ENCODE measurements around the gene COX14.
A peak's percentile ranks its signal among the peaks of the same experiment; 100 is the strongest.

Gene COX14

GRCh38 chr12:50085615-50086072 is 26.4 kb upstream of the COX14 start:
- DNase-seq: no peak

DNA sequence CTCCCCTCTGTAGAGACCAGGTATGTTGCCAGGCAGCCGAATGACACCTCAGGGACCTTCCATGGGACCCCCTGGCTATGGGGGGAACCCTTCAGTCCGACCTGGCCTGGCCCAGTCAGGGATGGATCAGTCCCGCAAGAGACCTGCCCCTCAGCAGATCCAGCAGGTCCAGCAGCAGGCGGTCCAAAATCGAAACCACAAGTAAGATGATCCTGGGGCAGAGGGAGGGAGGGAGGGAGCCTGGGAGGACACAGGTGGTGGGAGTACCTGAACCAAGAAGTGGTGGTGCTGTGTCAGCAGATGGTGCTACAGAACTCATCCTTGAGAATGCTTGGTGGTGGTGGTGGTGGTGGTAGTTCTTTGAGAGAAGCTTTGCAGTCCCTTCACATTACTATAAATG is 25.9 kb upstream of the COX14 start:
- no peak for DNase-seq

DNA sequence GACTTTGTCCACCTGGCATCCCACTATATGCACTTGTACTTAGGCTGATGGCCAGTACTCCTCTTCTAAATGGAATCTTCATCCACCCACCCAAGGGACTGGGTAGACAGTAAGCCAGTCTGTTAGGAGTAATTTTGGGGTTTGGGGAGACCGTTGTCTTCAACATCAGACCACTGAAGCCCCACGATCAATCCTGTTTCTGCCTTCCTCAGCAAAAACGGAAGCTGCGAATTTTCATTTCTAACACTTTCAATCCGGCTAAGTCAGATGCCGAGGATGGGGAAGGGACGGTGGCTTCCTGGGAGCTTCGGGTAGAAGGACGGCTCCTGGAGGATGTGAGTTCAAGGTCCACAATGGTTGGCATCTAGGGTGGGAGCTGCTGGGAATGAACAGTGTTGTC is 24.9 kb upstream of the COX14 start:
- DNase-seq: no peak

DNA sequence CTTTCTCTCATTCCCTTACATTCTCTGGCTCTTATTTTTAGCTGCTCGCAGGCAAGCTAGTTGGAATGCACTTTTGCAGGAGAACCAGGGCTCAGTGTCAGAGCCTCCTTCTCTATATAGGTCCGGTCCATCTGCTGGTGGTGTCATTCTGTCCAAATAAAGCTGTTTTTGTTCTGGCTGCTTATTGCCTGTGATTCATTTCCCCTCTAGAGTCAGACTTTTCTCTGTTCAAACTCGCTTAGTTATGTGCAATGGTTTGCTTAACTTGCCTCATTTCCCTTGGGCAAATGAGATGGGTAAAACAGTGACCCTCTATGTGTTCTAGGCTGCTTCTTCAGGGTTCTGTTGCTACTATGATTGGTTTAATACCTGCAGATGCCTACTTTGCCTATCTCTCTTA is 24.0 kb upstream of the COX14 start:
- no peak for DNase-seq

GRCh38 chr12:50088577-50089335 is 23.3 kb upstream of the COX14 start:
- DNase-seq: peak; percentile 51

DNA sequence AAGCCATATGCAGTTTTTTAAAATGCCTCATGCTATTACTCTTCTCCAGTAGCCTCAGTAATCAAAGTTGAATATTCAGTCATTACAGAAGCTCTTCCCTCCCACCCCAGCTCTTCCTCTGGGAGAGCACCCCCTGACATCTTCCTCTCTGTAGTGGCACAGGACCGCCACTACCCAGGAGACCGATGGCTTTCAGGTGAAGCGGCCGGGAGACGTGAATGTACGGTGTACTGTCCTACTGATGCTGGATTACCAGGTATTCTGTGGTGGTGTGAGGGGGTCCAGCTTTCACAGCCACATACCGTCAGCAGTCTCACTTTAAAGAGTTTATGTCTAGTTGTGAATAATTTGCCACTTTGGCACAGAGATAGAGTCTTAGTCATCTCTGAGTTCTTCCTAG is 22.3 kb upstream of the COX14 start:
- no peak for DNase-seq

DNA sequence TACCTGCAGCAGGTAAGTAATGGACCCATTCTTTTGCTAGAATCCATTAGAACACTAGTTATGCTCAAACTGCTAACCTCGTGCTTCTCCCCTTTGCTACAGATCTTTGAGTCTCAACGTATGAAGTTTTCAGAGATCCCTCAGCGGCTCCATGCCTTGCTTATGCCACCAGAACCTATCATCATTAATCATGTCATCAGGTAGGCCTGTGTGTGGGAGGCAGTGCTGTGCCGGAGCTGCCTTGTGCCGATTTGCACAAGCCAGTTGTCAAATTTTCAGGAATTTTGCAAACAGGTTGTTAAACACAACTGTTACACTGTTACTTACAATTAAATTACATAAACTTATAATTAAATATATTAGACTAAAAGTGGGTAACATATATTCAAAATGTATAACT is 21.6 kb upstream of the COX14 start:
- no peak for DNase-seq

DNA sequence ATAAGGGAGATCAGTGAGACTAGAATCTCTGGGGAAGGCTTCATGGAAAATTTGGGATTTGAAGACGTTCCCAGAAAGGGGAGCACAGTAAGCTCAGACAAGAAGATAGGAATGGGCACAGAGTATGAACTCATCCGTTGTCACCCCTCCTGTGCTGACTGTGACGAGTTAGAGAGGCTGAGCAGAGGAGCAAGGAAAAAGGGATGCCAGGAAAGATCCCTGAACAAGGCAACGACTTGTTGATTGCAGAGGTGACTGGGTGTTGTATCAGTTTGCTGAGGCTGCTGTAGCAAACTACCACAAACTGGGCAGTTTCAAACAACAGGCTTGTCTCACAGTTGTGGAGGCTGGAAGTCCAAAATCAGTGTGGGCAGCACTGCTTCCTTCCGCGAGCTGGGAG is 14.1 kb upstream of the COX14 start:
- DNase-seq: no peak

- no peak for DNase-seq
Observed at GRCh38 chr12:50099302-50100008, 12.6 kb upstream of the COX14 start.

- DNase-seq: no peak
Observed at GRCh38 chr12:50100561-50100960, 11.5 kb upstream of the COX14 start.

GRCh38 chr12:50101663-50102062 is 10.4 kb upstream of the COX14 start:
- no peak for DNase-seq

- DNase-seq: no peak
Observed at GRCh38 chr12:50102131-50102531, 9.9 kb upstream of the COX14 start.

- no peak for DNase-seq
Observed at GRCh38 chr12:50102646-50103309, 9.3 kb upstream of the COX14 start.

DNA sequence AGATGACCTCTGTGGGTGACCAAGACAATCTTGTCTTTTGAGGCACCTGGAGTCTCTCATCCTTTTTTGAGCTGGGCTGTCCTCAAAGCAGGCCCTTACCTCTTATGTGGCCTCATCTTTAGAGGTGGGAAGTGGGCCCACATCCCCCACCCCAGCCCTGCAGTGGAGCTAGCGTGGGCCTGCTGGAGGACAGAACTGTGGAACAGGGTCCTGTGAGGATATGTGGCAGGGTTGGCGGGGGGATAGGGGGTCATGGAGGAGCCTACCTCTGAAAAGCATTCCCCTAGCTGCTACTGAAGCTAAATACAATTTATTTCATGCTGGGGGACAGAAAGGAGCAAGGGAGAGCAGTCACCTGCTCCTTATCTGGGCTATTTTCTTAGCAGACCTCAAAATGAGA is 8.7 kb upstream of the COX14 start:
- no peak for DNase-seq

DNA sequence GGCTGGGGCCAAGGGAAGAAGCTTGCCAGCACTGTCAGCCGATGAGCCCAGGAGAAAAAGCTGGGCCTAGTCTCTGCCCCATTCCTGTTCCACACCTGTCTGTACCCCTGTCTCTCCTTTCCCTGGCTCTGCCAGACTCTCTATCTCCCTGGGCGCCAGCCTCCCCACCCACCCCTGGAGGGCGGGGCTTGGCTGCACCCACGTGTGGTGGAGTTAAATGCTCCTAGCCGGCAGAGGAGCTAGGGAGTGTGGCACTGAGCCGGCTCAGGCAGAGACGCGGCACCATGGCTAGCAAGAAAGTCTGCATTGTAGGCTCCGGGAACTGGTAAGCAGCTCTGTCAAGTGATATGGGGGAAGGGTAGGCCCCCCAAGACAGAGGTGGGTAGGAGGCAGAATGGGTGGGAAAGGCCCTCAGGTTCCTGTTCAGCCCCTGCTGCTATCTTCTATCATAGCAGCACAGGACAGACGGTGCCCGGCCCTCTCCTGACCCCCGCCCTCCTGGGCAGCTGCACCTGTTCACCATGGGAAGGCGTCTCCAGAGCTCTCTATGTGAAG is 8.2 kb upstream of the COX14 start, which contains the start of gene GPD1:
Gene GPD1, plus strand, starts transcription at position 242 of the 555 bp plus-strand sequence. Its CDS starts 43 bp downstream, at position 285.
- peak; percentile 42 for DNase-seq

DNA sequence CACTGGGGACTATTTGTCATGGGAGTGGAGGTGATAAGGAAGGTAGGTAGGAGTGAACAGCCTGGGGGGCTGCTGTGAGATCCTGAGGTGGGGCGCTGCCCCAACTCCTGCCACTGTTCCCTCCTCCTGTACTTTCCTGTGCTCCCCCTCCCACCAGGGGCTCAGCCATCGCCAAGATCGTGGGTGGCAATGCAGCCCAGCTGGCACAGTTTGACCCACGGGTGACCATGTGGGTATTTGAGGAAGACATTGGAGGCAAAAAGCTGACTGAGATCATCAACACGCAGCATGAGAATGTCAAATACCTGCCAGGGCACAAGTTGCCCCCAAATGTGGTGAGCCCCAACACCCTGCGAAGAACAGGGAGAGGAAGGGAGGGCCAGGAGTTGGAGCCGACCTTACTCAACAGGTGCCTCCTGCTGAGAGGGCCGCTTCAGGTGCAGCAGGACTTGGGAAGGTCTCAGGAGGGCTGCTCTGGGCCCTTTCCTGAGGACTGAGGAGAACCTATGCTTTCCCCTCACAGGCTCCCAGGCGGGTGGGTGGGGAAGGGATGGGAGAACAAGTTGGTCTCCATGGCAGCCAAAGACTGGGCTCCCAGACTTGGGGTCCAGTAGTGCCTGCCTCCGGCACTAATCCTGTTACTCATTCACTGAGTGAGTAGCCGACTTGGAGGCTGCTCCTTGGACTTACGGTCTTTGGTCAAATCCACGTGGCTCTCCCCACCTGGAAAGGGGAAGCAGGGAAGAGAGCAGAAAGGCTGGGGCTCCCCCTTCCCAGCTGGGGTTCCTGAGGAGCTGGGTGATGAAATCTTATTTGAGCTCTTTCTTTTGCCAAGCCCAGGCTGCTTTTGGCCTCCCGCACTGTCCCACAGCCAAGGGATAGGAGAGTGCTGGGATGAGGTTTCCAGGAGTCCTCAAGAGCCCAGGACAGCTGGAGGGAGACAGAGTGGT is 7.3 kb upstream of the COX14 start:
- DNase-seq: no peak

- DNase-seq: no peak
Observed at GRCh38 chr12:50105913-50106450, 6.1 kb upstream of the COX14 start.

DNA sequence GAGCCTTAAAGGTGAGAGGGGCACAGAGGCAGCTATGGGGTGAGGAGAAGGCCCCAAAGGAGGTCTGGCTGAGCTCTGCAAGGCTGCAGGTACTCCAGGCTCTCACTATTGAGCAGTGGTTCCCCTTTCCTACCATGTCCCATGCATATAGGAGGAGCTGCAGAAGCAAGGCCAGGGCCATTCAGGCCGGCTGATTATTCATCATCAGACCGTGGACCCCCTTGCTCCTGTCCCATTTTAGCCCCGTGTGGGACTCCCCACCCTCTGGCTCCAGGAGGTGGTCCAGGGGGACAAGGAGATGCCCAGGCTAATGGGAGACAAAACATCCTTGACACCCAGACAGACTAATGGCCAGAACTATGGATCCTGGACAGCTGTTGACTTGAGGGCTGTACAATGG is 5.1 kb upstream of the COX14 start:
- no peak for DNase-seq

DNA sequence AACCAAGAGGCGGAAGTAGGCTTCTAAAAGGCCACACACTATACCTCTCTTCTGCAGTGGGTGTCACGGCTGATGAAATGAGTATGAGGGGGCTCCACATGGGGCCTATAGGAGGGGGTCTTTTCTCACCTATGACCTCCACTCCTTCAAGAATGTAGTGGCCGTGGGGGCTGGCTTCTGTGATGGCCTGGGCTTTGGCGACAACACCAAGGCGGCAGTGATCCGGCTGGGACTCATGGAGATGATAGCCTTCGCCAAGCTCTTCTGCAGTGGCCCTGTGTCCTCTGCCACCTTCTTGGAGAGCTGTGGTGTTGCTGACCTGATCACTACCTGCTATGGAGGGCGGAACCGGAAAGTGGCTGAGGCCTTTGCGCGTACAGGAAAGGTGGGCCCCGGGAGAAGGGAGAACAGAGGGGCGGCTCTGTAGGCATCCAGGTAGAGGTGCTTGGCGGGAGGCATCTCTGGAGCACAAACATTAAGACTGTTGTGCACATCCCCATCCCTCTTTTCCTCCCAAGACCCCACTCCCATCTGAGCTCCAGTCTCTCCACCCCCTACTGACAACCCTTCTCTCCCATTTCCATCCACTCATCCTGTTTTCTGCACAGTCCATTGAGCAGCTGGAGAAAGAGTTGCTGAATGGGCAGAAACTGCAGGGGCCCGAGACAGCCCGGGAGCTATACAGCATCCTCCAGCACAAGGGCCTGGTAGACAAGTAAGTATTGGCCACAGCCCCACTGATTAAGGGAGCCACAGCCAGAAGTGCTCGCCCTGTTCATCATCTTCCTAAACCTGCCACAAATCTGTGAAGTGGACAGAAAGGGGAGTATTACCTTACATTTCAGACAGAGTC is 4.4 kb upstream of the COX14 start:
- no peak for DNase-seq

- no peak for DNase-seq
Observed at GRCh38 chr12:50109319-50109718, 2.7 kb upstream of the COX14 start.

GRCh38 chr12:50110127-50110761 is 1.8 kb upstream of the COX14 start:
- no peak for DNase-seq
